GM21360 (cell line): ENCODE results near the gene GDPGP1.

Experiments
- ATAC-seq: cut with Tn5 transposase; IDR thresholded peaks from one replicate; pipeline ENCODE4 v1.9.1; 2021; ENCODE audit warnings: mild to moderate bottlenecking, moderate library complexity; ENCODE audit not compliant: unreplicated experiment

GDPGP1 gene

GRCh38 chr15:90223441-90224165 is 10.4 kb upstream of the GDPGP1 start:
- no peak for ATAC-seq

GRCh38 chr15:90225047-90225446 is 9.0 kb upstream of the GDPGP1 start:
- ATAC-seq = no peak

GRCh38 chr15:90225504-90226234 is 8.3 kb upstream of the GDPGP1 start:
- ATAC-seq = no peak

- no peak for ATAC-seq
Observed at GRCh38 chr15:90227336-90227735, 6.7 kb upstream of the GDPGP1 start.

GRCh38 chr15:90227816-90228772 is 5.9 kb upstream of the GDPGP1 start:
- no peak for ATAC-seq

- ATAC-seq = no peak
Observed at GRCh38 chr15:90228960-90229359, 5.0 kb upstream of the GDPGP1 start.

- no peak for ATAC-seq
Observed at GRCh38 chr15:90230071-90230494, 3.9 kb upstream of the GDPGP1 start.

- ATAC-seq = no peak
Observed at GRCh38 chr15:90230610-90231009, 3.4 kb upstream of the GDPGP1 start.

- ATAC-seq = no peak
Observed at GRCh38 chr15:90231028-90232017, 2.7 kb upstream of the GDPGP1 start.

GRCh38 chr15:90232196-90232595 is 1.8 kb upstream of the GDPGP1 start:
- ATAC-seq = no peak

- ATAC-seq = no peak
Observed at GRCh38 chr15:90232941-90233386, 1.0 kb upstream of the GDPGP1 start.

GRCh38 chr15:90233387-90234095 is 468 bp upstream of the GDPGP1 start, which contains the start of gene CIB1:
TSS of gene CIB1 (minus strand) at chr15:90233941. CDS start at chr15:90233885, 56 bp downstream.
- peak; percentile 87 for ATAC-seq

GRCh38 chr15:90239371-90239770 is 5.4 kb downstream of the GDPGP1 start:
- no peak for ATAC-seq

GRCh38 chr15:90240856-90241255 is 6.8 kb downstream of the GDPGP1 start:
- ATAC-seq = no peak

GRCh38 chr15:90241343-90242192 is 7.6 kb downstream of the GDPGP1 start:
- no peak for ATAC-seq

- ATAC-seq = no peak
Observed at GRCh38 chr15:90243943-90244639, 10.1 kb downstream of the GDPGP1 start.

- no peak for ATAC-seq
Observed at GRCh38 chr15:90248789-90249202, 14.8 kb downstream of the GDPGP1 start.
